Measurements from ENCODE around the gene GALC.

The GALC gene

DNA sequence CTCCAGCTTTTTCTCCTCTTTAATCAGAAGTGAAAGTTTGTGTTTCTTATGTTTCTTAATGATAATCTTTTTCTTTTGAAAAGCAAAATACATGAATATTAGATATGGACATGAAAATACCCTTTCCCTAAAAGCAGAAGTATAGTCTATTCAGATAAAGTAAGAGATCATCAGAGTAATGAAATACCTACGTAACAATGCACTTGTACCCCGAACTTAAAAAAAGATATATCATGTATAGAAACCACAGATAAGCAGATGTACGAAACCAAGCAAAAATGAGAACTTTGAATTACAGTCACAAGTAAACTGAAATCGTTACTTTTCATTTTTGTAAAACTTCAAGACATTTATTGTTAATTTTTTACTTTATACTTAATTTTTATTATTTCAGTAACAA, 10.4 kb upstream of the GALC start:
- Histone ChIP-seq H3K4me2 (ENCODE audit: low read length) (peak overlapping the region; percentile 18), H3K9ac (ENCODE audit: low read length) (no peak overlapping the region), H3K4me3 (ENCODE audit: low read length) (no peak overlapping the region), H2AFZ (ENCODE audit: low read depth, low read length) (no peak overlapping the region), H3K27me3 (ENCODE audit: low read depth, low read length) (no peaks in the 10 kb centered on the region), H3K4me1 (ENCODE audit: low read length) (peaks cover 44% of the 10 kb centered on the region), H4K20me1 (ENCODE audit: insufficient read depth, low read length) (no peaks in the 10 kb centered on the region), H3K36me3 (replicated peaks; ENCODE audit: low read depth, low read length) (no peaks in the 10 kb centered on the region), H3K9me3 (ENCODE audit: insufficient read depth, low read length) (no peaks in the 10 kb centered on the region), H3K27ac (ENCODE audit: low read length) (no peak overlapping the region), H3K79me2 (ENCODE audit: low read length) (0 out of 2 replicates have a peak, but pooled peaks cover 4% of the 10 kb centered on the region)
- no peak for TF ChIP-seq EZH2phosphoT487 (IDR thresholded peaks at IDR 0.05; ENCODE audit: low read depth)
- TF ChIP-seq CTCF (IDR thresholded peaks at IDR 0.05; ENCODE audit: low read depth, low read length), result no peak

- Histone ChIP-seq H3K4me1 (ENCODE audit: low read length) (peaks cover 44% of the 10 kb centered on the region), H3K4me2 (ENCODE audit: low read length) (peak overlapping the region; percentile 18), H3K27me3 (ENCODE audit: low read depth, low read length) (no peaks in the 10 kb centered on the region), H3K79me2 (ENCODE audit: low read length) (0 out of 2 replicates have a peak, but pooled peaks cover 4% of the 10 kb centered on the region), H2AFZ (ENCODE audit: low read depth, low read length) (peak overlapping the region; percentile 14; the same call in 1 of the 2 replicates), H3K4me3 (ENCODE audit: low read length) (no peak overlapping the region), H3K9me3 (ENCODE audit: insufficient read depth, low read length) (no peaks in the 10 kb centered on the region), H3K36me3 (replicated peaks; ENCODE audit: low read depth, low read length) (no peaks in the 10 kb centered on the region), H3K27ac (ENCODE audit: low read length) (no peak overlapping the region), H3K9ac (ENCODE audit: low read length) (no peak overlapping the region), H4K20me1 (ENCODE audit: insufficient read depth, low read length) (no peaks in the 10 kb centered on the region)
- no peak for TF ChIP-seq CTCF (IDR thresholded peaks at IDR 0.05; ENCODE audit: low read depth, low read length)
- TF ChIP-seq EZH2phosphoT487 (IDR thresholded peaks at IDR 0.05; ENCODE audit: low read depth), result no peak
These were observed 9.6 kb upstream of the GALC start for GRCh38 chr14:88002421-88003075.

- peaks cover 2% of the 10 kb centered on the region for H3K36me3 ChIP-seq (replicated peaks; ENCODE audit: low read depth, low read length)
- H3K4me3 ChIP-seq (ENCODE audit: low read length), result no peak overlapping the region
- H3K9me3 ChIP-seq (ENCODE audit: insufficient read depth, low read length), result no peaks in the 10 kb centered on the region
- TF ChIP-seq CTCF (IDR thresholded peaks at IDR 0.05; ENCODE audit: low read depth, low read length), result no peak
- TF ChIP-seq EZH2phosphoT487 (IDR thresholded peaks at IDR 0.05; ENCODE audit: low read depth), result no peak
- H2AFZ ChIP-seq (ENCODE audit: low read depth, low read length), result no peak overlapping the region
- H4K20me1 ChIP-seq (ENCODE audit: insufficient read depth, low read length), result no peaks in the 10 kb centered on the region
- peaks cover 29% of the 10 kb centered on the region for H3K4me1 ChIP-seq (ENCODE audit: low read length)
- no peak overlapping the region for H3K9ac ChIP-seq (ENCODE audit: low read length)
- H3K79me2 ChIP-seq (ENCODE audit: low read length), result no peaks in the 10 kb centered on the region
- H3K4me2 ChIP-seq (ENCODE audit: low read length), result no peak overlapping the region
- no peak overlapping the region for H3K27ac ChIP-seq (ENCODE audit: low read length)
- no peaks in the 10 kb centered on the region for H3K27me3 ChIP-seq (ENCODE audit: low read depth, low read length)
These were observed 6.3 kb upstream of the GALC start for GRCh38 chr14:87999277-87999676.

DNA sequence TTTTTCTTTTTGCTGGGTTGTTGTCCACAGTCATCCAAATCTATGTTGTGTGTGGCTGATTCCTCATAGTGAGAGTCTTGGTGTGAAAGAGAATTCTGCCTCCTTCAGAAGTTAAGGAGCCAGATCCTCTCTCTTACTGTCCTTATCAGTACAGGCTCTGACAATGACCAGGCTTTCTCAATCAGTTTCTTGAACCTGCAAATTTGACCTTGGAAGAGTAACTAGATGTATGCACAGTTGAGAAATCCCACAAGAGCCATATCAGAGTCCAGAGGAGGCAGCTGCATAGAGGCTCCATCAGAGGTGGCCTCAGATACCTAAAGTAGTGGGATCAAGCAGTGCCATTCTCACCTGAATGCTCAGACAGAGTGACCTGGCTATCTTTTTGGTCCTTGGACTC, 5.5 kb upstream of the GALC start:
- H3K36me3 ChIP-seq (replicated peaks; ENCODE audit: low read depth, low read length), result peaks cover 2% of the 10 kb centered on the region
- peaks cover 31% of the 10 kb centered on the region for H3K4me1 ChIP-seq (ENCODE audit: low read length)
- H3K4me2 ChIP-seq (ENCODE audit: low read length), result no peak overlapping the region
- H2AFZ ChIP-seq (ENCODE audit: low read depth, low read length), result no peak overlapping the region
- TF ChIP-seq EZH2phosphoT487 (IDR thresholded peaks at IDR 0.05; ENCODE audit: low read depth) (no peak), CTCF (IDR thresholded peaks at IDR 0.05; ENCODE audit: low read depth, low read length) (no peak)
- no peak overlapping the region for H3K9ac ChIP-seq (ENCODE audit: low read length)
- no peak overlapping the region for H3K4me3 ChIP-seq (ENCODE audit: low read length)
- H3K9me3 ChIP-seq (ENCODE audit: insufficient read depth, low read length), result no peaks in the 10 kb centered on the region
- H3K27ac ChIP-seq (ENCODE audit: low read length), result no peak overlapping the region
- H3K27me3 ChIP-seq (ENCODE audit: low read depth, low read length), result no peaks in the 10 kb centered on the region
- no peaks in the 10 kb centered on the region for H4K20me1 ChIP-seq (ENCODE audit: insufficient read depth, low read length)
- no peaks in the 10 kb centered on the region for H3K79me2 ChIP-seq (ENCODE audit: low read length)

Measured in OCI-LY3 (cell line).